Left ventricle myocardium inferior (tissue), 1 donor: ENCODE data around the gene SUCLG1. TPM values are rescaled to one million over a fixed set of nuclear protein-coding genes. Genes with fewer than 3 reads are reported as not detected.

Experiments used
- DNase-seq: peaks from one replicate; pipeline ENCODE4 v3.0.0-alpha.2; 2020
- H3K27ac ChIP-seq: fragments of 200-600 bp; replicated peaks from 2 replicates; pipeline ENCODE4 v1.8.0; 2021
- H3K27me3 ChIP-seq: fragments of 200-600 bp; 2 replicates; pipeline ENCODE4 v1.8.0; 2021; ENCODE audit warnings: low read depth
- H3K36me3 ChIP-seq: fragments of 200-600 bp; 2 replicates; pipeline ENCODE4 v1.8.0; 2021
- H3K4me1 ChIP-seq: fragments of 200-600 bp; 2 replicates; pipeline ENCODE4 v1.8.0; 2021
- H3K4me3 ChIP-seq: fragments of 200-600 bp; 2 replicates; pipeline ENCODE4 v1.8.0; 2021; ENCODE audit warnings: mild to moderate bottlenecking, moderate library complexity
- H3K9me3 ChIP-seq: fragments of 200-600 bp; replicated peaks from 2 replicates; pipeline ENCODE4 v1.8.0; 2021
- intact Hi-C: fragments of 100-400 bp; cut with micrococcal nuclease; formaldehyde crosslinking; loops from one replicate; pipeline ENCODE4 v1.11.0; 2022
- total RNA-seq: library from RNA; stranded (reverse); fragmentation: NEBNext Ultra II Directional; extraction: Animal tissue kit (Norgen Biotek cat#: 25700); gene quantifications from one replicate; pipeline ENCODE4 v1.2.1, GENCODE V29; 2021
- TF ChIP-seq, protein P1 (sequence below): fragments of 200-600 bp; IDR thresholded peaks from 2 replicates; pipeline ENCODE4 v1.8.0; 2021; ENCODE audit warnings: antibody characterized with exemption, mild to moderate bottlenecking, borderline replicate concordance
- donor health status: DM: no; HTN: yes; CAD: no; lungs with severe emphysema.

SUCLG1 gene
- total RNA-seq, 1 donor from 2014 or later: 292 TPM

DNA sequence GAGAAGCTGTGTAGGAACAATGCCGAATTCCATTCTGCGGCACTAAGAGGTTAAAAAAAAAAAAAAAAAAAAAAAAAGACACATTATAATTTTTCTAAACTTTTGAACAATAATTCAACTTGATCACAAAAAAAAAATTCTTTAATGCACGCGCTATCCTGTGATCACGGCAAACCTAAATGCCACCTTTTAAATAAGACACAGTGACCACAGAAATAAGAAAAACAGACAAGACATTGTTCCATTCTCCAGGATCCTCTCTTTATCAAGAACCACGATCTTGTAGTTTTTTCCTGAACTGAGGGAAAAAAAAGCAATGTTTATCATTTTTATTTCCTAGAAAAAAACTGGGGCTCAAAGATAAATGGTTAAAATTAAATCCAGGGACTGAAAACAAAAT is 9.4 kb downstream of the SUCLG1 start:
- Histone ChIP-seq H3K9me3 (no peaks in the 10 kb centered on the region), H3K27me3 (no peaks in the 10 kb centered on the region), H3K36me3 (peaks cover 19% of the 10 kb centered on the region), H3K4me1 (peaks cover 51% of the 10 kb centered on the region), H3K27ac (no peak overlapping the region), H3K4me3 (no peak overlapping the region)
- TF ChIP-seq, protein P1, sequence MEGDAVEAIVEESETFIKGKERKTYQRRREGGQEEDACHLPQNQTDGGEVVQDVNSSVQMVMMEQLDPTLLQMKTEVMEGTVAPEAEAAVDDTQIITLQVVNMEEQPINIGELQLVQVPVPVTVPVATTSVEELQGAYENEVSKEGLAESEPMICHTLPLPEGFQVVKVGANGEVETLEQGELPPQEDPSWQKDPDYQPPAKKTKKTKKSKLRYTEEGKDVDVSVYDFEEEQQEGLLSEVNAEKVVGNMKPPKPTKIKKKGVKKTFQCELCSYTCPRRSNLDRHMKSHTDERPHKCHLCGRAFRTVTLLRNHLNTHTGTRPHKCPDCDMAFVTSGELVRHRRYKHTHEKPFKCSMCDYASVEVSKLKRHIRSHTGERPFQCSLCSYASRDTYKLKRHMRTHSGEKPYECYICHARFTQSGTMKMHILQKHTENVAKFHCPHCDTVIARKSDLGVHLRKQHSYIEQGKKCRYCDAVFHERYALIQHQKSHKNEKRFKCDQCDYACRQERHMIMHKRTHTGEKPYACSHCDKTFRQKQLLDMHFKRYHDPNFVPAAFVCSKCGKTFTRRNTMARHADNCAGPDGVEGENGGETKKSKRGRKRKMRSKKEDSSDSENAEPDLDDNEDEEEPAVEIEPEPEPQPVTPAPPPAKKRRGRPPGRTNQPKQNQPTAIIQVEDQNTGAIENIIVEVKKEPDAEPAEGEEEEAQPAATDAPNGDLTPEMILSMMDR: no peak
- no peak for DNase-seq
- intact Hi-C loops: no loop called here

DNA sequence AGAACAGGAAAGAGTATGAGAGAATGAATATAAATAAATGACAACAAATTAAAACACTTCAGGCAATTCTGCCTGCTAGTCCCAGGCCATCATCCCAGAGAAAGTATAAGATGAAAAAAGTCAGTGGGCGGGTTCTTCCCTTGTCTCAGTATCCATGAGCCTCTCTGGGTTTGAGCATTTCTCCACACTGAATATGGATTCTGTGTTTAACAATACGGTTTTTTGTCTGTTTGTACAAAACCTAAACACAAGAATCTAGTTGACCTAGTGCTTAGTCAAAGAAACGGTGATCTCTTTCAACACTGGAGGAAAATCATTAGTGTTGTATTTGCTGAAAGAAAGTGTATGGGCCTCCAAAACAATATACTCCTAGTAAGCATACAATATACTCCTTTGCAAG is 10.0 kb downstream of the SUCLG1 start:
- DNase-seq: no peak
- Histone ChIP-seq H3K4me1 (peaks cover 45% of the 10 kb centered on the region), H3K27ac (no peak overlapping the region), H3K4me3 (no peak overlapping the region), H3K36me3 (peaks cover 21% of the 10 kb centered on the region), H3K27me3 (no peaks in the 10 kb centered on the region), H3K9me3 (no peaks in the 10 kb centered on the region)
- intact Hi-C loops: no loop called here
- TF ChIP-seq, protein P1: no peak

DNA sequence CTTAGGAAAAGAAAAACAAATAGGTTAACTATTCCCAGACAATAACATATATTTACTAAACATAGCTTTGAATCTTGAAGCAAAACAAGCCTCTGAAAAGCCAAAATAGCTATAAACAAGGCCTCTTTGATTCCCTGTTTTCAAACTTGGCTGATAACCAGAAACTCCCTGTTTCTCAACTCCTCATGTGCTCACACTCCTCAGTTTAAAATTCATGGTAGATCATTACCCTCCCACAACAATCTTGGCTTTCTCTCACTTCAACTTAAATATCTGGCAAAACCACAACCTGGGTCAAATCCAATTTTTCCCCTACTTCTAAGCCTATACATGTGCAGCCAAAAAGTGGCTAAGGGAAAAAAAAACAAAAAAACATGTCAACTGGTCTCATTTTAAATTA is 15.6 kb downstream of the SUCLG1 start:
- TF ChIP-seq, protein P1: no peak
- intact Hi-C loops: no loop called here
- H3K9me3 ChIP-seq: no peaks in the 10 kb centered on the region
- no peaks in the 10 kb centered on the region for H3K27me3 ChIP-seq
- DNase-seq: no peak
- H3K4me3 ChIP-seq: no peak overlapping the region
- peaks cover 69% of the 10 kb centered on the region for H3K36me3 ChIP-seq
- peaks cover 2% of the 10 kb centered on the region for H3K4me1 ChIP-seq
- H3K27ac ChIP-seq: no peak overlapping the region

DNA sequence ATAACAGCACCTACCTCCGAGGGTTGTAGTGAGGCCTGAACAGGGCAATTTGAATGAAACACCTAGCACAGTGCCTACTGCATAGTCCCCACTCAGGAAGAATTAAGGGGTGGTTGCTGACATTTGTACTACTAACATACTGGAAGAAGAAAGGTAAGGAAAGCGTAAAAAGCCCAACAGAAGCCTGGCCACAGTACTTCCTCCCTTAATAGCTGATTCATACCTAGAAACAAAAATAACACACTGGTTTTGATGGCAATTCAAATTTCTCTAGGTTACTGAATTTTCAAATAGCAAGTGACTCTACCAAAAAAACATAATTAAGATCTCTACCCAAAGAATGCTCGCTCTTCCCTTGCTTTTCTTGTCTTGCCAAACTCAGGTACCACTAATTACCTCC is 16.2 kb downstream of the SUCLG1 start:
- intact Hi-C loops: no loop called here

DNA sequence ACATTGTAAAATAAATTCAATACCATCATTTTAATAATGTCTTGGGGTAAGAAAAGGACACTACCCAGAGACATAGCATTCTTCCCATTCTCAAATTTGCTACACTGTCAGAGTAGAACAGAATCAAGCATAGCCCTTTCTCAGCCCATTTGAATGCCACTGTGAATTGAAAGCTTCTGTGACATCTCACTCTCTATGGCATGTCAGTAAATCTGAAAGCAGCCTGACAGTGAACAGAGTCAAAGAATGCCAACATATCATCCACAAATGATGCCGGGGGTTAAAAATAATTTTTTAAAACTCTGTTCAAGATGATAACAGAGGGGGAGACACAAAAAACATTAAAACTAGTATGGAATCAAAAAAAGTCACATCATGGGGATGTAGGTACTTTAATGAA is 17.6 kb downstream of the SUCLG1 start:
- intact Hi-C loops: no loop called here
- peaks cover 21% of the 10 kb centered on the region for H3K4me1 ChIP-seq
- no peak overlapping the region for H3K27ac ChIP-seq
- no peaks in the 10 kb centered on the region for H3K27me3 ChIP-seq
- H3K9me3 ChIP-seq: no peaks in the 10 kb centered on the region
- TF ChIP-seq, protein P1: no peak
- H3K36me3 ChIP-seq: peaks cover 74% of the 10 kb centered on the region
- no peak overlapping the region for H3K4me3 ChIP-seq
- DNase-seq: no peak

More for the DNA sequence above, 16.2 kb downstream of the SUCLG1 start:
- TF ChIP-seq, protein P1: no peak
- Histone ChIP-seq H3K4me1 (peaks cover 8% of the 10 kb centered on the region), H3K27me3 (no peaks in the 10 kb centered on the region), H3K36me3 (peaks cover 72% of the 10 kb centered on the region), H3K4me3 (no peak overlapping the region), H3K9me3 (no peaks in the 10 kb centered on the region), H3K27ac (no peak overlapping the region)
- no peak for DNase-seq

DNA sequence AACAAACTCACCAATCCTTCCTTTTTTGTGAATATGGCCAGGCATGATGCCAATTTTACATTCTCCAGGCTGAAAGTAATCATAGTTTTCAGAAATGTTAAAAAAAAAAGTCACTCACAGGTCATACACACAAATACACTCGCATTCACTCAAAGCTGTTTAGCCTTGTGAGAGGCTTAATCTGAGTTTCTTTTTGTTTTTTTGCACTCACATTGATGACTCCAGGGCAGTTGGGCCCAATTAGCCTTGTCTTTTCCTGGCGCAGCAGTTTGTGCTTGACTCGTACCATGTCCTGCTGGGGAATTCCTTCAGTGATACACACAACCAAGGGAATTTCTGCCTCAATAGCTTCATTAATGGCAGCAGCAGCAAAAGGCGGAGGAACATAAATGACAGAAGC is 18.0 kb downstream of the SUCLG1 start:
- no peak for DNase-seq
- peaks cover 25% of the 10 kb centered on the region for H3K4me1 ChIP-seq
- H3K4me3 ChIP-seq: no peak overlapping the region
- H3K27me3 ChIP-seq: no peaks in the 10 kb centered on the region
- no peak overlapping the region for H3K27ac ChIP-seq
- H3K9me3 ChIP-seq: no peaks in the 10 kb centered on the region
- intact Hi-C loops: no loop called here
- H3K36me3 ChIP-seq: peaks cover 74% of the 10 kb centered on the region
- TF ChIP-seq, protein P1: no peak
